ENCODE measurements around the gene ZNF773.
"Not testable (repeated sequence)": the region's sequence is repeated elsewhere in the genome, so short reads cannot be mapped to it uniquely, and the experiment has no call there.

Gene ZNF773

DNA sequence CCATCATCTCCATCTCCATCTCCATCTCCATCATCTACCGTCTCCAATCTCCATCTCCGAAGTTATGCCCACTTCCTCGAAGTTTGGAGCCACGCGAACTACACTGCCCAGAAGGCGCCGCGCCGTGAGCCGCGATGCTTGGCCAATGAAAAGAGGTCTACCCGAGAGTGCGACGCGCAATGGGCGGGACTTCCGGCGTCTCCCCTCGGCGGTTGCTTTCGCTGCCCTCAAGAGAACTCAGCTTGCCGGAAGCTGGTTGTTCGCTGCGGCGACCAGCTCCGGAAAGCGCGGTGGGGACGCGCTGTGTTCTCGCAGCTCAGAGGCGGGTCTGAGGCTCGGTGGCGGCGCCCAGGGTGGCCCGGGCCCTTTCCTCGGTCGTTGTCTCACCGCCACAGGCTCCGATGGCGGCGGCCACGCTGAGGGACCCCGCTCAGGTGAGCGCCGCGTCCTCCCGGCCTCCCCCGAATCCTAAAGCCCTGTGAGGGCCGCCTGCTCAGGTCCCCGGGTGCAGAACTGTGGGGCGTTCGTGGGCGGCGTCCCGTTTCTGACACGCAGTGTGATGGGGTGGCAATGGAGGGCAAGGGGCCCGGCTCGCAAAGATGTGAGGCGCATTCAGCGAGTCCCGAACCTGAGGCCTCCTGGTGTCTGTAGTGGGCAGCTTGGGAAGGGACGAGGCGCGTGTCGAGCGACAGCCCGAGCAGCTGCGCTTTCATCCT lies at the start of gene ZNF773:
Gene ZNF773, plus strand, starts transcription at position 259 of the 716 bp plus-strand sequence. Its CDS starts 143 bp downstream, at position 402.
- not testable (repeated sequence) for TF ChIP-seq GATA2, GATA3 (IDR thresholded peaks at IDR 0.05; ENCODE audit: low read depth, low read length)

GRCh38 chr19:57452307-57452706 lies 47.4 kb upstream of the ZNF773 start:
- TF ChIP-seq GATA3 (IDR thresholded peaks at IDR 0.05; ENCODE audit: low read depth, low read length) (no peak), GATA2 (IDR thresholded peaks at IDR 0.05; ENCODE audit: low read depth, low read length) (no peak)

GRCh38 chr19:57465680-57466381 lies 33.9 kb upstream of the ZNF773 start:
- TF ChIP-seq GATA2 (IDR thresholded peaks at IDR 0.05; ENCODE audit: low read depth, low read length): no peak
- no peak for TF ChIP-seq GATA3 (IDR thresholded peaks at IDR 0.05; ENCODE audit: low read depth, low read length)

DNA sequence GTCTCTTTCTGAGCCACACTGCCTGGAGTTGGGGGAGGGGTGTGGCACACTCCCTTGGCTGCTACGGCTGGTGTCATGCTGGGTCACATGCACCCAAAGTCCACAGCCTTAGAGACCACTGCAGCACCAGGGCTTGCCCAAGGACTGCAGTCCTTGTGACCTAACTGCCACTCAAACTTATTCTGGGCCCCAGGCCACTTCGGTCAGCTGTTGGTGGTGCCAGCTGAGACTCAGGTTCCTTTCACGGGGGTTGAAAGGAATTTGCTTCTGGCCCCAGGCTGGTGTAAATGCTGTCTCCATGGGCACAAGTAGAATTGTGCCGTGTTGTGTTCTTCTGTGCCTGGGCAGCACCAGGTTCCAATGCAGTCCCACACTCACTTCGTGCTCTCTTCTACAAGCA lies 33.2 kb upstream of the ZNF773 start:
- TF ChIP-seq GATA3 (IDR thresholded peaks at IDR 0.05; ENCODE audit: low read depth, low read length) (no peak), GATA2 (IDR thresholded peaks at IDR 0.05; ENCODE audit: low read depth, low read length) (no peak)

DNA sequence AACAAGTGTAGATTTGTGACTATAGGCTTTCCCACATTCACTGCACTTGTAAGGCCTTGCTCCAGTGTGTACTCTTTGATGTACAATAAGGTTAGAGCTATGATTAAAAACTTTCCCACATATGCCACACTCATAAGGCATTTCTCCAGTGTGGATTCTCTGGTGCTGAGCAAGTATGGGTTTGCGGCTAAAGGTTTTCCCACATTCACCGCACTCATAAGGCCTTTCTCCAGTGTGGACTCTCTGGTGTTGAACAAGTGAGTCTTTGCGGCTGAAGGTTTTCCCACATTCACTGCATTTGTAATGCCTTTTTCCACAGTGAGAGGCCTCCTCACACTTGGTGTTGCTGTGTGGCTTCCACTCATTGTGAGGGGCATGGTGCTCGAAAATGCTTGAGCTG lies 26.1 kb upstream of the ZNF773 start:
- TF ChIP-seq GATA2 (IDR thresholded peaks at IDR 0.05; ENCODE audit: low read depth, low read length): no peak
- TF ChIP-seq GATA3 (IDR thresholded peaks at IDR 0.05; ENCODE audit: low read depth, low read length): no peak

- TF ChIP-seq GATA2 (IDR thresholded peaks at IDR 0.05; ENCODE audit: low read depth, low read length) (no peak), GATA3 (IDR thresholded peaks at IDR 0.05; ENCODE audit: low read depth, low read length) (no peak)
These were observed 22.3 kb upstream of the ZNF773 start, which contains the start of gene ZNF772 for GRCh38 chr19:57477191-57478008. ZNF772 (minus strand) TSS chr19:57477566; CDS start chr19:57477309, 257 bp downstream.

GRCh38 chr19:57487477-57488298 lies 12.1 kb upstream of the ZNF773 start, which contains the start of gene ZNF419:
ZNF419 (plus strand) TSS chr19:57487750; CDS start chr19:57487951, 201 bp downstream.
- TF ChIP-seq GATA2 (IDR thresholded peaks at IDR 0.05; ENCODE audit: low read depth, low read length) (peak; percentile 64), GATA3 (IDR thresholded peaks at IDR 0.05; ENCODE audit: low read depth, low read length) (peak; percentile 48; the same call in 1 of the 2 replicates)

GRCh38 chr19:57506163-57506562 lies 6.4 kb downstream of the ZNF773 start:
- TF ChIP-seq GATA2 (IDR thresholded peaks at IDR 0.05; ENCODE audit: low read depth, low read length) (no peak), GATA3 (IDR thresholded peaks at IDR 0.05; ENCODE audit: low read depth, low read length) (no peak)

DNA sequence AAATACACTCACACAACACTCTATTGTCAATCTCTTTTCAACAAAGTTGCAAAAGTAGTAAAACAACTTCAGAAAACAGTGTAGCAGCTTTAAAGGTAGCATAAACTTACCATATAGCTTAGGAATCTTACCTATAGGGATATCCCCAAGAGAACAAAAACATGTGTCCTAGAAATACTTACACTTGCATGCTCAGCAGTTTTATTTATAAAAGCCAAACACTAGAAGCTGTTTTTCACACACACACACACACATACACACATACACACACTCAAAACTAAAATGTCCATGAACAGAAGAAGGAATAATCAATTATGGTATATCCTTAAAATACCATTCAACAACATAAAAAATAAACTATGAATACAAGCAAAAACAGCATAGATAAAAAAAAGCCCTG lies 11.7 kb downstream of the ZNF773 start:
- TF ChIP-seq GATA3 (IDR thresholded peaks at IDR 0.05; ENCODE audit: low read depth, low read length): no peak
- TF ChIP-seq GATA2 (IDR thresholded peaks at IDR 0.05; ENCODE audit: low read depth, low read length): no peak

DNA sequence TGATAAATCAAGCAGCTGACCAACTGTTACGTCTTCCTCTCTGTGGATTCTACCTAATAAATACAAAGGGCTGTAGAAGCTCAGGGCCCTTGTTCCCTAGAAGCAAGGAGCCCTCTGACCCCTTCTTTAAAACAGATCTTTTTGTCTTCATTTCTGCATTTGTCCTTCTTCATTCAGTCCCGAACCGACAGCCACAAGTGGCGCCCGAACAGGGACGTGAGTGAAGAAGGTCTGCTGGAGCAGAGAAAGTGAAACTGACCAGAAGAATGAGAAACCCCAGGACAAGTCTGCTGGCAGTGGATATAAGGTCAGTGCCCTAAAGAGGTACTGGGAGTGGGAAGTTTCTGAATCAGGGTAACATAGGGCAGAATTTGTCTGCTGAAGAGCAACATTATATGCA lies 13.1 kb downstream of the ZNF773 start:
- TF ChIP-seq GATA3 (IDR thresholded peaks at IDR 0.05; ENCODE audit: low read depth, low read length) (no peak), GATA2 (IDR thresholded peaks at IDR 0.05; ENCODE audit: low read depth, low read length) (no peak)

DNA sequence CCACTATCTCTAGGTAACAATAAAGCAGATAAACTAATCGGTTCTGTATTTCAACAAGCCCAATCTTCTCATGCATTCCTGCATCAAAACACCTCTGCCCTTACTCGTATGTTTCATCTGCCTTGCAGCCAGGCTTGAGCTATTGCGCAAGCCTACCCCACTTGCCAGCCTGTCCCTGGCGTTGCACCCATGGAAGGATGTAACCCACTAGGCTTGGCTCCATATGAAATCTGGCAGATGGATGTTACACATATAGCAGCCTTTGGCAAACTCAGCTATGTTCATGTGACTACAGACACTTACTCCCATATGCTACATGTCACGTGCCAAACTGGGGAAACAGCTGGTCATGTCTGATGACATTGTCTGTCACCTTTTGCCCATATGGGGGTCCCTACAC lies 15.5 kb downstream of the ZNF773 start:
- TF ChIP-seq GATA2 (IDR thresholded peaks at IDR 0.05; ENCODE audit: low read depth, low read length) (no peak), GATA3 (IDR thresholded peaks at IDR 0.05; ENCODE audit: low read depth, low read length) (no peak)

DNA sequence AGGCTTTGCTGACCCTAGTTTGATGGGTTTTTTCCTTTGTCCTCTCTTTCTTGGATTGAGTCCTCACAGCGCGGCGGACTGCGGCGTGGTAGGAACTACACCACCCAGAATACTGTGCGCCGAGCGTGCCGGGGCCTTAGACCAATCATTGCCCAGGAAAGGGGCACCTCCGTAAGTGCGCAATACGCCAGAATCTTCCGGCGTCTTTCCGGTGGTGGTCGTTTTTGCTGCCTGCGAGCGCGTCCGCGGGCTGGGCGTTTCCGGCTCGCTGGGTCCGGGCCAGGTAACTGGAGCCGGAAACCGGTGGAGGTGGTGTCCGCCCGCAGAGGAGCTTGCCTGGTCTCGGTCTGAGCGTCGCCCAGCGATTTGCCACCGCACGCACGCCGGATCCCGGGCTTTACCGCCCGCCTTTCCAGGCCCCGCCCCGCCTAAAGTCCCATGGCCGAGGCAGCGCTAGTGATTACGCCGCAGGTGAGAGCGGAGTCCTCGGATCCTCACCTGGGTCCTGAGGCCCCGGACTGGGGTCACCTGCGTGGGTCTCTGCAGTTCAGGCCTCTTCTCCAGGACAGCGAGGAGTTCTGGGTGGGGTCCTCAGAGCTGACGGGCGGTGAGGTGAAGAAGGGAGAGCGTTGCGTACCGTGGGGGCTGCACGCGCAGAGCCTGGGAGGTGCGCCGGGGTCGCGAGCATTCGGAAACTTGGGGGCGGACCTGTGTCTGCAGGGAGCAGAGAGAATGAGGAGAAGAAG lies 27.6 kb downstream of the ZNF773 start, which contains the start of gene ZNF549:
Gene ZNF549, plus strand, starts transcription at position 221 of the 746 bp plus-strand sequence. Its CDS starts 218 bp downstream, at position 439.
- TF ChIP-seq GATA2 (IDR thresholded peaks at IDR 0.05; ENCODE audit: low read depth, low read length) (no peak), GATA3 (IDR thresholded peaks at IDR 0.05; ENCODE audit: low read depth, low read length) (no peak)
